CD4-positive, alpha-beta T cell treated with Interleukin-4 for 4 hours (primary cell): ENCODE data around the gene TMEM179.
"Not testable (repeated sequence)": the region's sequence is repeated elsewhere in the genome, so short reads cannot be mapped to it uniquely, and the experiment has no call there.

Source experiments
- DNase-seq: peaks from one replicate; pipeline ENCODE4 v3.0.0-alpha.2; 2020

Gene TMEM179

GRCh38 chr14:104585966-104586697 is 18.4 kb downstream of the TMEM179 start:
- DNase-seq = no peak

GRCh38 chr14:104584557-104584956 is 20.0 kb downstream of the TMEM179 start:
- DNase-seq = no peak

GRCh38 chr14:104583424-104584306 is 20.9 kb downstream of the TMEM179 start:
- DNase-seq = no peak

GRCh38 chr14:104582662-104583061 is 21.9 kb downstream of the TMEM179 start:
- no peak for DNase-seq

GRCh38 chr14:104582005-104582404 is 22.6 kb downstream of the TMEM179 start:
- DNase-seq = no peak

- DNase-seq = no peak
Measured at GRCh38 chr14:104581521-104581920, 23.1 kb downstream of the TMEM179 start.

GRCh38 chr14:104580961-104581360 is 23.6 kb downstream of the TMEM179 start:
- no peak for DNase-seq

- not testable (repeated sequence) for DNase-seq
Measured at GRCh38 chr14:104579939-104580338, 24.6 kb downstream of the TMEM179 start.

- no peak for DNase-seq
Measured at GRCh38 chr14:104579507-104579906, 25.1 kb downstream of the TMEM179 start, which contains the start of gene C14orf180. Gene C14orf180, plus strand, starts transcription at chr14:104579764. Its CDS starts 6,667 bp downstream, at chr14:104586431.

GRCh38 chr14:104578321-104578720 is 26.3 kb downstream of the TMEM179 start:
- no peak for DNase-seq

GRCh38 chr14:104577847-104578301 is 26.7 kb downstream of the TMEM179 start:
- DNase-seq = no peak

- DNase-seq = no peak
Measured at GRCh38 chr14:104577426-104577825, 27.1 kb downstream of the TMEM179 start.

- DNase-seq = no peak
Measured at GRCh38 chr14:104576970-104577332, 27.6 kb downstream of the TMEM179 start.

- no peak for DNase-seq
Measured at GRCh38 chr14:104576232-104576969, 28.2 kb downstream of the TMEM179 start.

- DNase-seq = no peak
Measured at GRCh38 chr14:104574978-104575583, 29.5 kb downstream of the TMEM179 start.

GRCh38 chr14:104574536-104574935 is 30.0 kb downstream of the TMEM179 start:
- no peak for DNase-seq

GRCh38 chr14:104573930-104574329 is 30.6 kb downstream of the TMEM179 start:
- DNase-seq = no peak

- DNase-seq = no peak
Measured at GRCh38 chr14:104572668-104573067, 31.9 kb downstream of the TMEM179 start.

GRCh38 chr14:104572024-104572626 is 32.4 kb downstream of the TMEM179 start:
- DNase-seq = no peak

GRCh38 chr14:104571246-104571645 is 33.3 kb downstream of the TMEM179 start:
- DNase-seq = no peak

- no peak for DNase-seq
Measured at GRCh38 chr14:104569435-104569834, 35.1 kb downstream of the TMEM179 start.

- DNase-seq = no peak
Measured at GRCh38 chr14:104568620-104569019, 36.0 kb downstream of the TMEM179 start.

- no peak for DNase-seq
Measured at GRCh38 chr14:104567957-104568225, 36.7 kb downstream of the TMEM179 start.
